HG03095 (cell line): ENCODE results near the gene CDS1.
"Not testable (repeated sequence)": the region's sequence is repeated elsewhere in the genome, so short reads cannot be mapped to it uniquely, and the experiment has no call there.

ENCODE experiments used
- ATAC-seq: cut with Tn5 transposase; IDR thresholded peaks from one replicate; pipeline ENCODE4 v1.9.1; 2021; ENCODE audit warnings: moderate library complexity; ENCODE audit not compliant: unreplicated experiment

Gene CDS1

DNA sequence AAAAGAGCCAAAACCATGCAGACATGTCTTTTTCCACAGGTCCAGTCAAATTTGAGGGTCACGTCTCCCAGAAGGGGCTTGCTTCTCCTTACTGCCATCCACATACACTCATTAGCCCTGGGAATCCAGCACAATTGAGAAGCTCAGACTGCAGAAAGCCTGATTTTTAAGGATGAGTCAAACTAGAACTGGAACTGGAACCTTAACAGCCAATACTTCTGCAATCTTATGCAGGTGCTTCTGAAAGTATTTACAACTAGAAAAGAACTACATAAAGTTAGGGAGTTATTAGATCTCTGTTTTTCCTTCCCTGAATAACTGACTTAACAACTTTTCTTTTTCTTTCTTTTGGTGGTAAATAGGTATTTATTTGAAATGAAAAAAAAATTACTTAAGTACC, 86.3 kb downstream of the CDS1 start:
- no peak for ATAC-seq

GRCh38 chr4:84672177-84672576, 89.2 kb downstream of the CDS1 start:
- no peak for ATAC-seq

DNA sequence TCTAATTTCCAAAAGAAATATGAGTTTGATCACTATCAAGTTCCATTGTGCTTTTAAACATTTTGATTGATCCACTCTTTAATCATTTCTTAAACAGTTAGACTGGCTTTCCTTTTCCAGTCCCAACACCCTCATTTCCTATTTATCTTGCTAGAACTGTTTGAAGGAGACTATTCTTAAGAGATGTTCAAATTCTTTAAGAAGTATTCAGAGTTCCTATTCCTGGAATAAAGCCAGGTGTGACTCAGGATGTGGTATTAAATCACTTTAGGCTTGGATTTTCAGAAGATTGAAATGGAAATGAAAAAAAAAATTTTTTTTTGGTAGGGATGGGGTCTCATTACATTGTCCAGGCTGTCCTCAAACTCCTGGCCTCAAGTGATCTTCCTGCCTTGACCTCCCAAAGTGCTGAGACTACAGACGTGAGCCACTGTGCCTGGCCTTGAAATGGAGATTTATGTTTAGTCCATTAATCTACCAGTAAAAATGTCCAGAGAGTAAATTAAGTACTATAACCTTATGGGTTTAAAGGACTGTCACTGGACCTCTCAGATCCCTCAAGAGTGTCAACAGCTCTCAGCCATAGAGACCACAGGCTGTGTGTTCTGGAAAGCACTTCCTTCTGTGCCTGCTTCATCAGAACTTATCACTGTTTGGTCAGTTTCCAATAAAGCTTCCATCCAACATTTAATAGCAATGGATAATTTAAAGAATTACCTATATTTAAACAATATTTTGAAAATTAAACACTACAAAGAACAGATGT, 90.7 kb downstream of the CDS1 start:
- ATAC-seq, result no peak

DNA sequence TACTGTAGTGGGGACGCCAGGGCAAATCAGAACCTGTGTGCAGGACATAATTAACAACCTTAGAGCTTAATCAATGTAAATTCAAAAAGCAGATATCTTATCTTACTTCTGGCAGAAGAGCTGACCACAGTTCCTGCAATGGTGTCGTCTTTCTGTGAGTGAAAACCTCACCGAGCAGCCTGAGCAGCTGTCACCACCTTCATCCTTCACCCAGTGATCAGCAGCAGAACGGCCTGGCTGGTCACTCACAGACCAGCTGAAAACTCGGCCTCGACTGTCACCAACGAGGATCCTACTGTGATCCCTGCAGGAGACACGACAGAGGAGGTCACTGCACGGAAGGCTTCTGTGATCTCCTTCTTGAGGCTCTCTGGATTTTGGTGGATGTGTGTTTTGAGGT, 94.2 kb downstream of the CDS1 start:
- ATAC-seq, result no peak

- ATAC-seq, result no peak
These were observed 95.1 kb downstream of the CDS1 start for GRCh38 chr4:84677995-84678394.

- no peak for ATAC-seq
These were observed 96.2 kb downstream of the CDS1 start for GRCh38 chr4:84678976-84679744.

DNA sequence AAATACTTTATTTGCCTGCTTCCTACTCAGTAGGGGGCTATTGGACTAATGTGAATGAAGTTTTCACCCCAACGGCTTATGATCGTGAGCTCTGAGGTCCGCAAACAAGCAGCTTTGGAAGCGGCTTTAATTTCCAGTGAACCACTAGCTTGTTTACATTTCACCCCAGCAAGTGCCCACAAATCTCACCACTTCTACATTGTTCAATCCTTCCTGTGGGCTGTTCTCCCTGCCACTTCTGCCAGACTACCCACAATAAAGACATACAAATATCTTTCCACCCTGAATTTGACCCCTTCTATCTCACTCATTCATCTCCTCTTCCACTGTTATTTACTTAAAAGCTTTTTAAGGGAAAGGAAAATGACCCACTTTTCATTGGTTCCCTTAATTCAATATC, 98.0 kb downstream of the CDS1 start:
- no peak for ATAC-seq

DNA sequence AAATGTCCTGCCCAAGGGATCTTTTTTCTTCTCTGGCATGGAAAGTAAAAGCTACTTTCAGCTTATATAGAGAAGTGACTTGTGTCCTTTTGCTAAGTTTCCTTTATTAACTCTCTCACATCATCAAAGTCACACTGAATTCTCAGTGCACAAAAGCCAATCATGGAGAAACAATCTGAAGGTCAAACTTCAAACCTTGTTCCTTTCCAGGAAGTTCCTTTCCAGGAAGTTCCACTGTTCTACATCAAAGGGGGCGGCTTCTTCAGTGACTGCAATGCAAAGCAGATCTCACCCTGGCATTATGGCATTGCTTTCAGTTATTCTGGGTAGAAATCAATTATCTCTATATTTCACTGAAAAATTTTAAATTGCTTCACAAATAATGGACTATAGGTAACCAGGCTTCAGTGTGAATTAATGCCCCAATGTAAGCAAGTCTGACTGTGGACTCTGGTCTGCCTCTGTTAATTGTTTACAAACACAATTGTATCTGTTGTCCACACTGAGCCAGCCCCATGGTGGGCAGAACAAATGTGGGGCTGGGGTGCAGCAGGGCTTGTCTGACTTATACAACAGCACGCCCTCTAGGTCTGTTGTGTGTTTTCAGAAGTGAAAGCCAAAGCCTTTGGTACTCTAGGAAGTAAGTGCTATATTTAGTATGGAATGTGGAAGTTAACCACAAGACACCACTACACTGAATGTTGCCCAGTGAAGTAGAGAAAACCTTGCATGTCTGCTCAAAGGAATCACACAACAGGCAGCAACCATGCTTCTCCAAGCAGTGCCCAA, 98.8 kb downstream of the CDS1 start:
- ATAC-seq, result no peak

DNA sequence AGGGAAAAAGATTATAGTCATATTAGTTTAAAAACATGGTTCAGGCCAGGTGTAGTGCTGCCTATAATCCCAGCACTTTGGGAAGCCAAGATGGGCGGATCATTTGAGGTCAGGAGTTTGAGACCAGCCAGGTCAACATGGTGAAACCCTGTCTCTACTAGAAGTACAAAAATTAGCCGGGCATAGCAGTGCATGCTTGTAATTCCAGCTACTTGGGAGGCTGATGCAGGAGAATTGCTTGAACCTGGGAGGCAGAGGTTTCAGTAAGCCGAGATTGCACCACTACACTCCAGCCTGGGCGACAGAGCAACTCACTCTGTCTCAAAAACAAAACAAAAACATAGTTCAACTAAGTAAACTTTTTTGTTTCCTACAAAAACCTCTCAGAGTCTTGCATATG, 99.7 kb downstream of the CDS1 start:
- not testable (repeated sequence) for ATAC-seq

- no peak for ATAC-seq
These were observed 100.3 kb downstream of the CDS1 start for GRCh38 chr4:84683064-84683850.

DNA sequence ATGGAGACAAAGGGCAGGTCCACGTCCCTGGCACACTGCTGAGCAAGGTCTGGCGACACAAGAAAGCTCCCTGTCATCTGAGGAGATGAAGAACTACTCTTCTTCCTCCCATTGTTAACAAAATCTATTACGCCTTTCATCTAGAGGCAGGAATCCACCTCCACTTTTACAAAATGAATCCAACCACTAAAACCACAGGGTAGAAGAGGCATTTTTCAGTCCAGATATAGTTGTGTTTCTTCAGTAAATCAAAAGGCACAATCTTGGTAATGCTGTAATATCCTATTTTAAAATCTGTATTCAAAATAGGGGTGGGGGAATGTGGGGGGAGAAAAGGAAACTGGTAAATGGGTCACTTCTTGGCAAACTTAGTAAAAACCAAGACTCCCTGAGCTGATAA, 101.4 kb downstream of the CDS1 start:
- ATAC-seq, result no peak

- ATAC-seq, result no peak
These were observed 102.2 kb downstream of the CDS1 start for GRCh38 chr4:84685105-84685504.

GRCh38 chr4:84688605-84689004, 105.7 kb downstream of the CDS1 start:
- ATAC-seq, result no peak

DNA sequence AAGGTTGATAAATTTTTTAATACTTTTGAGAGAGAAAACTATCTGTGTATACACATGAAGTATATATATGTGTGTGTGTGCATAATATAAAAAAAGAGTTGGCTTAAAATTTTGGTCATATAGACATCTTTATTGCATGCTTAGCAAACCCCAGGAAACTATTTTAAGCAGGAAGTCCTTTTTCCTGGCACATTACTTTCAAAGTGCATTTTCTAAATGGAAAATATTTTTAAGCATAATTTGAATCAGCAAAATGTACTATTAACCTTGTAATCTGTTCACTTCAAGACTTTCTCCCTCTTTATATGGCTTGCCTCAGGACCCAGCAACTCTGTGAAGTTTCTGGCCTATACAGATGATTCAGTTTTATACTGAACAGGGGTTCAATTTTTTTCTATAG, 106.3 kb downstream of the CDS1 start:
- no peak for ATAC-seq

GRCh38 chr4:84690481-84690880, 107.6 kb downstream of the CDS1 start:
- no peak for ATAC-seq

GRCh38 chr4:84691170-84691691, 108.3 kb downstream of the CDS1 start:
- ATAC-seq, result no peak

GRCh38 chr4:84691800-84692199, 108.9 kb downstream of the CDS1 start:
- no peak for ATAC-seq

GRCh38 chr4:84697159-84697558, 114.2 kb downstream of the CDS1 start:
- ATAC-seq, result no peak

DNA sequence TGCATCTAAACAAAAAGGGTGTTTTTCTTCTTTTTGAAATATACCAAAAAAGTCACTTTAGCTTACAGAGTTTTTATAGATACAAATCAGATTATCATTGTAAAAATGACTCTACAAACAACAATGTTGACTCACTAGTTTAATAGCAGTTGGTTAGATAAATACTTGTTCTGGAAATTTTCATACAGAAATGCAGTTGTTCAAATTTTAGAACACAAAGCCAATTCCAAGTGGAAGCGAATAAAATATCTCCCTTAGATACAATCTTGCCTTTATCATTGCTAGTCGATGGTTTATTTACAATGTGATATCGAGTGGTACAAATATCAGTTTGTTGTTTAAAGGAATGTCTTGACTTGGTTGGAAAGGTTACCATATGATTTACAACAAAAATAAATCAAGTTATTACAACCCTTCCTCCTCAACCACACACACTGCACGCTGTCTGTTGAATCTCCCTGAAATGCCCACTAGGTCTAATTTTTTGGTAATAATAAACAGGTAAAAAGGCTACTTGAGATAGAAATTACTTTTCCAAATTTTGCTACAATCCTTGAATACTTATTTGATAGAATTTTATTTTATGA, 114.8 kb downstream of the CDS1 start:
- ATAC-seq, result no peak

DNA sequence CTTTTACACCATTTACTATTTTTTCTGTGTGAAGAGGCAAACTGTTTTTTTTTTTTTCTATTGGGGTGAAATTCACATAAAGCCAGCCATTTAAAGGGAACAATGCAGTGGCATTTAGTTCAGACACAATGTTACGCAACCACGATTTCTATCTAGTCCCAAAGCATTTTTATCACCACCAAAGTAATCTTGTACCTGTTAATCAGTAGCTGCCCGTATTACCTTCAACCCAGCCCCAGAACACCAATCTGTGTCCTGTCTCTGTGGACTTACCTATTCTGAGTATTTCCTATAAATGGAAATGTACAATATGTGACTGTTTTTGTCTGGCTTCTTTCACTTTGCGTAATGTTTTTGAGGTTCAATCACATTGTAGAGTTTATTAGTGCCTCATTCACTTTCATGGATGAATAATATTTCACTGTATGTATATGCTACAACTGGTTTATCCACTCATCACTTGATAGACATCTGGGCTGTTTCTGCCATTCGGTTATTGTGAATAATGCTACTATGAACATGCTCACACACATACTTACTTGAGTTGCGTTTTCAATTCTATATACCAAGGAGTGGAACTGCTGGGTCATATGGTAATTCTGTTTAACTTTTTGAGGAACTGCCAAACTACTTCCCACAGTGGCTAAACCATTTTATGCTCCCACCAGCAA, 116.2 kb downstream of the CDS1 start:
- no peak for ATAC-seq
